ENCODE results near the gene LIMS4.
"Not testable (repeated sequence)": the region's sequence is repeated elsewhere in the genome, so short reads cannot be mapped to it uniquely, and the experiment has no call there.

- not testable (repeated sequence) for TF ChIP-seq YY1 (IDR thresholded peaks at IDR 0.05; ENCODE audit: low read depth, low read length); CTCF (IDR thresholded peaks at IDR 0.05; ENCODE audit: control extremely low read depth in 1 of 3, insufficient read depth in 1 of 3, low read depth in 1 of 3, low read length in 3 of 3); CEBPB (IDR thresholded peaks at IDR 0.05; ENCODE audit: low read depth, low read length); TBP (IDR thresholded peaks at IDR 0.05; ENCODE audit: low read depth, low read length); ATF2 (IDR thresholded peaks at IDR 0.05; ENCODE audit: low read length); RAD21 (IDR thresholded peaks at IDR 0.05 in 1 of 2, conservative IDR thresholded peaks at IDR 0.05 in 1 of 2; ENCODE audit: low read depth in 2 of 2, low read length in 2 of 2); EZH2 (IDR thresholded peaks at IDR 0.05; ENCODE audit: low read depth, low read length, severe bottlenecking); USF2 (IDR thresholded peaks at IDR 0.05; ENCODE audit: low read length); EGR1 (IDR thresholded peaks at IDR 0.05; ENCODE audit: borderline replicate concordance, low read depth, low read length)
These were observed 17.4 kb downstream of the LIMS4 start for GRCh38 chr2:110455080-110455670.

Measured in H1 (cell line).